OCI-LY3 (cell line): Measurements from ENCODE around the gene APOB.

Source experiments
- H2AFZ ChIP-seq: fragments of 200-600, 300-600 bp; shearing (Covaris generic); 2 replicates; pipeline ENCODE4 v1.6.0; 2014; ENCODE audit warnings: antibody characterized with exemption, low read depth, low read length
- H3K27ac ChIP-seq: fragments of 200-600, 300-600 bp; sonication (generic); 2 replicates; pipeline ENCODE4 v1.5.1; 2014; ENCODE audit warnings: mild to moderate bottlenecking, low read length, moderate library complexity, mixed read lengths
- H3K27me3 ChIP-seq: fragments of 200-600, 300-600 bp; sonication (generic); 2 replicates; pipeline ENCODE4 v1.6.1; 2014; ENCODE audit warnings: low read depth, low read length, mixed read lengths
- H3K36me3 ChIP-seq: fragments of 200-600, 300-600 bp; sonication (generic); replicated peaks from 2 replicates; pipeline ENCODE3; 2014; ENCODE audit warnings: low read depth, low read length, mixed read lengths
- H3K4me1 ChIP-seq: fragments of 300-600, 200-600 bp; sonication (generic); 2 replicates; pipeline ENCODE4 v1.6.1; 2014; ENCODE audit warnings: low read length, mixed read lengths
- H3K4me2 ChIP-seq: fragments of 200-600, 300-600 bp; sonication (generic); 2 replicates; pipeline ENCODE4 v1.6.1; 2014; ENCODE audit warnings: low read length, mixed read lengths
- H3K4me3 ChIP-seq: fragments of 300-600, 200-600 bp; sonication (generic); 2 replicates; pipeline ENCODE4 v1.5.1; 2014; ENCODE audit warnings: antibody characterized with exemption, mild to moderate bottlenecking, low read length, moderate library complexity
- H3K79me2 ChIP-seq: fragments of 300-600, 200-600 bp; shearing (Covaris generic); 2 replicates; pipeline ENCODE4 v1.6.1; 2014; ENCODE audit warnings: mild to moderate bottlenecking, low read length, mixed read lengths
- H3K9ac ChIP-seq: fragments of 300-600, 200-600 bp; shearing (Covaris generic); 2 replicates; pipeline ENCODE4 v1.6.0; 2014; ENCODE audit warnings: mild to moderate bottlenecking, low read length, moderate library complexity
- H3K9me3 ChIP-seq: fragments of 200-600, 300-600 bp; shearing (Covaris generic); 2 replicates; pipeline ENCODE4 v1.6.1; 2014; ENCODE audit warnings: low read length, mixed read lengths; ENCODE audit not compliant: insufficient read depth
- H4K20me1 ChIP-seq: fragments of 200-600, 300-600 bp; sonication (generic); 2 replicates; pipeline ENCODE4 v1.6.1; 2016; ENCODE audit warnings: low read length, mixed read lengths; ENCODE audit not compliant: insufficient read depth
- EZH2phosphoT487 ChIP-seq: fragments of 200-600 bp; shearing (Covaris generic); IDR thresholded peaks from 2 replicates; pipeline ENCODE4 v1.6.1; 2018; ENCODE audit warnings: antibody characterized with exemption, mixed run types, low read depth
- TF ChIP-seq, protein P1 (sequence below): fragments of 200-600, 300-600 bp; sonication (generic); IDR thresholded peaks from 2 replicates; pipeline ENCODE4 v1.5.1; 2014; ENCODE audit warnings: antibody characterized with exemption, low read length, low read depth

The APOB gene

DNA sequence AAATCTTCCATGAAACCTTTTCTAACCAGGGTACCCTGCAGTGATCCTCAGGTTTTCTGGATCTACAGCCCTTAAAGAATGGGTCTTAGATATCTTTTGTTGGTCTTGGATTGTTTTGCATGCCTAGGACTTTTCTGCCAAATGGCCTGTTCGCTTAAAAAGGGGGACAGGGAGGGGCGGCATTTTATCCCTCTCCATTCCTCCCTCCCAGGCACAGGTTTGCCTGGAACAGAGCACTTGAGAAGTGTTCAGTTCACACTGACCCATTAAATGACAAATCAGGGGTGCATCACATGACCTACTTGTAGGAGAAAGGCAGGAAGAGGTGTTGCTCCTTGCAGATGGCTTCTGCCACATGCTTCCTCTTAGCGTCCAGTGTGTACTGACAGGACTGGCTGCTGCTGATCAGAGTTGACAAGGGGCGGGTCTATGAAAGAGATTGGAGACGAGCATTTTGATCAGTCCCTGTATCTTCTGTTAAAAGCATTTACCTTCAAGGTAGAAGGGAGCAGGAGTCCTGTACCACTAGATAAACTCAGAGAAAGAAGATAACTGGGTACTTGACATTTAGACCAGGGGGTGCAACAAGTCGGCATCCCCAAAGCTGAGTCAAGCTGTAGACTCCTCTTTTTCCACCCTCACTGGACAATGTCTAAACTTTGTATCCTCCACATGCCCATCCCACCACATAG, 8.4 kb downstream of the APOB start:
- H3K4me3 ChIP-seq: no peak overlapping the region
- H3K27me3 ChIP-seq: peaks cover 7% of the 10 kb centered on the region; the same call in 1 of the 2 replicates
- H3K9ac ChIP-seq: no peak overlapping the region
- H3K4me2 ChIP-seq: no peak overlapping the region
- H3K36me3 ChIP-seq: no peaks in the 10 kb centered on the region
- H3K4me1 ChIP-seq: no peaks in the 10 kb centered on the region
- H3K79me2 ChIP-seq: no peaks in the 10 kb centered on the region
- no peak overlapping the region for H3K27ac ChIP-seq
- H2AFZ ChIP-seq: no peak overlapping the region
- H3K9me3 ChIP-seq: no peaks in the 10 kb centered on the region
- no peak for TF ChIP-seq EZH2phosphoT487
- TF ChIP-seq, protein P1, sequence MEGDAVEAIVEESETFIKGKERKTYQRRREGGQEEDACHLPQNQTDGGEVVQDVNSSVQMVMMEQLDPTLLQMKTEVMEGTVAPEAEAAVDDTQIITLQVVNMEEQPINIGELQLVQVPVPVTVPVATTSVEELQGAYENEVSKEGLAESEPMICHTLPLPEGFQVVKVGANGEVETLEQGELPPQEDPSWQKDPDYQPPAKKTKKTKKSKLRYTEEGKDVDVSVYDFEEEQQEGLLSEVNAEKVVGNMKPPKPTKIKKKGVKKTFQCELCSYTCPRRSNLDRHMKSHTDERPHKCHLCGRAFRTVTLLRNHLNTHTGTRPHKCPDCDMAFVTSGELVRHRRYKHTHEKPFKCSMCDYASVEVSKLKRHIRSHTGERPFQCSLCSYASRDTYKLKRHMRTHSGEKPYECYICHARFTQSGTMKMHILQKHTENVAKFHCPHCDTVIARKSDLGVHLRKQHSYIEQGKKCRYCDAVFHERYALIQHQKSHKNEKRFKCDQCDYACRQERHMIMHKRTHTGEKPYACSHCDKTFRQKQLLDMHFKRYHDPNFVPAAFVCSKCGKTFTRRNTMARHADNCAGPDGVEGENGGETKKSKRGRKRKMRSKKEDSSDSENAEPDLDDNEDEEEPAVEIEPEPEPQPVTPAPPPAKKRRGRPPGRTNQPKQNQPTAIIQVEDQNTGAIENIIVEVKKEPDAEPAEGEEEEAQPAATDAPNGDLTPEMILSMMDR: no peak
- no peaks in the 10 kb centered on the region for H4K20me1 ChIP-seq

DNA sequence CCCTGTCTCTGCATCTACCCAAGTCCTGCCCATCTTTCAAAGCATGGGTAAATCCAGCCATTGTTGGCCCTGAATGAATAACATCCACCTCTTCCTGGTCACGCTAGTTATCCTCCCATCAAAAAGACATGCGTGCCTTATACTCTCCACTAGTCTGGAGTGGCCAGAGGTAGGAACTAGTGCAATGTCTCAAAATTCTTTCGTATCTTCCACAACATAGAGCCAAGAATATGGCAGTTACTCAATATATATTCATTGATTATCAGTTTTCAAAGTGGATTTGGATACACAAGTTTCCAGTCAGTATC, 8.9 kb downstream of the APOB start:
- H2AFZ ChIP-seq: no peak overlapping the region
- H3K27ac ChIP-seq: no peak overlapping the region
- H4K20me1 ChIP-seq: no peaks in the 10 kb centered on the region
- no peak overlapping the region for H3K4me3 ChIP-seq
- no peaks in the 10 kb centered on the region for H3K4me1 ChIP-seq
- H3K27me3 ChIP-seq: peaks cover 7% of the 10 kb centered on the region
- no peaks in the 10 kb centered on the region for H3K36me3 ChIP-seq
- no peaks in the 10 kb centered on the region for H3K9me3 ChIP-seq
- no peak overlapping the region for H3K9ac ChIP-seq
- no peak overlapping the region for H3K4me2 ChIP-seq
- TF ChIP-seq, protein P1: no peak
- no peak for TF ChIP-seq EZH2phosphoT487
- no peaks in the 10 kb centered on the region for H3K79me2 ChIP-seq

DNA sequence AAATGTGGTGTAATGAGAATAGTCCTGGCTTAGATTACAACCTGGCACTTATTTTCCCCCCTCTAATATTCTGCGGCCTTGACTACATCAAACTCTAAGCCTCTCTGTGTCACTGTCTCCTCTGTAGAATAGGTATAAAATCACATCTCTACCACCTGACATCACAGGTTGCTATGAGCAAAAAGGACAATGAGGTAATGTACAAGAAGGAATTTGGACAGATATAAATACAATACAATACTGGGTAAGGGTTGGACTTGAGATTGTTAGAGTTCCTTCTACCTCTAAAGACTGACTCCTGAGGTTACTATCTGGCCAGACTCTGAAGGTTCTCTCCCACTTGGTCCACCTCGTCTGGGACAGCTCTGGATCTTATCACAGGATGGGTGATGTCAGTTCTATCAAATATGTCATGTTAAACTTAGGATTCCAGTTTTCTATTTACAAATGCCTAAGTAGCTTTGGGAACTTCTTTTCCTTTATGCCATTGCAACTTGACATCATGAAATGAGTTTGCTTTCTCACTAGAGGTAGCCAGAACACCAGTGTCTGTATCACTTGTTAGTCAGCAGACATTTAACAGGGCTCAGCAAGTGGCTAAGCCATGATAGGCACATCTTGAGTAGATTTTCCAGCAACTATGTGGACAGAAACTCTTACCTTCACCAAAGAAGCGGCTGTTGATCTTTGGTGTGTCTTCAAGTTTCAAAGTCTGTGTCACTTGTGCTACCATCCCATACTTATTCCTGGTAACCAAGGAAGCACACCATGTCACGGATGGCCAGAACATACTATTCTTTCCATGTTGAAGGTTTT, 9.5 kb downstream of the APOB start:
- Histone ChIP-seq H4K20me1 (no peaks in the 10 kb centered on the region), H3K36me3 (no peaks in the 10 kb centered on the region), H3K4me2 (no peak overlapping the region), H2AFZ (no peak overlapping the region), H3K9ac (no peak overlapping the region), H3K4me1 (no peaks in the 10 kb centered on the region), H3K27ac (no peak overlapping the region), H3K27me3 (peaks cover 6% of the 10 kb centered on the region), H3K4me3 (no peak overlapping the region), H3K9me3 (no peaks in the 10 kb centered on the region), H3K79me2 (no peaks in the 10 kb centered on the region)
- no peak for TF ChIP-seq EZH2phosphoT487
- TF ChIP-seq, protein P1: no peak
